Raji (cell line): ENCODE data around the gene AIFM2.

Experiments
- POLR2A ChIP-seq: IDR thresholded peaks from 2 replicates; pipeline ENCODE4 v1.6.1; 2011; ENCODE audit warnings: low read depth, low read length, control low read depth; ENCODE audit not compliant: insufficient read depth

Gene AIFM2

GRCh38 chr10:70155255-70155838 is 22.7 kb upstream of the AIFM2 start:
- TF ChIP-seq POLR2A: no peak

GRCh38 chr10:70148516-70148915 is 15.9 kb upstream of the AIFM2 start:
- TF ChIP-seq POLR2A: no peak

- no peak for TF ChIP-seq POLR2A
These were observed 14.6 kb upstream of the AIFM2 start for GRCh38 chr10:70147259-70147625.

GRCh38 chr10:70146489-70147258 is 14.0 kb upstream of the AIFM2 start, which contains the start of gene TYSND1:
TSS of gene TYSND1 (minus strand) at chr10:70146700. CDS start at chr10:70146586, 114 bp downstream.
- TF ChIP-seq POLR2A: peak; percentile 95

- peak; percentile 28; the same call in 1 of the 2 replicates for TF ChIP-seq POLR2A
These were observed 13.3 kb upstream of the AIFM2 start for GRCh38 chr10:70145666-70146488.

GRCh38 chr10:70145166-70145665 is 12.6 kb upstream of the AIFM2 start:
- TF ChIP-seq POLR2A: no peak

GRCh38 chr10:70144372-70145110 is 11.9 kb upstream of the AIFM2 start:
- no peak for TF ChIP-seq POLR2A

- no peak for TF ChIP-seq POLR2A
These were observed 9.9 kb upstream of the AIFM2 start for GRCh38 chr10:70142555-70142954.

- no peak for TF ChIP-seq POLR2A
These were observed 7.7 kb upstream of the AIFM2 start for GRCh38 chr10:70140297-70140696.

GRCh38 chr10:70139997-70140250 is 7.3 kb upstream of the AIFM2 start:
- no peak for TF ChIP-seq POLR2A

- no peak for TF ChIP-seq POLR2A
These were observed 6.7 kb upstream of the AIFM2 start for GRCh38 chr10:70139151-70139996.

- no peak for TF ChIP-seq POLR2A
These were observed 5.6 kb upstream of the AIFM2 start for GRCh38 chr10:70137927-70138883.

- TF ChIP-seq POLR2A: no peak
These were observed 4.5 kb upstream of the AIFM2 start for GRCh38 chr10:70137135-70137534.
